ENCODE measurements around the gene ZBTB43.
A peak's percentile ranks its signal among the peaks of the same experiment; 100 is the strongest.

ZBTB43 gene

GRCh38 chr9:126832440-126832839 is 27.6 kb downstream of the ZBTB43 start:
- no peak for DNase-seq

- DNase-seq: no peak
Measured at GRCh38 chr9:126833020-126833419, 28.2 kb downstream of the ZBTB43 start.

- no peak for DNase-seq
Measured at GRCh38 chr9:126833710-126834345, 29.0 kb downstream of the ZBTB43 start.

GRCh38 chr9:126834672-126835071 is 29.8 kb downstream of the ZBTB43 start:
- no peak for DNase-seq

GRCh38 chr9:126836216-126836615 is 31.4 kb downstream of the ZBTB43 start:
- DNase-seq: no peak

- peak; percentile 29 for DNase-seq
Measured at GRCh38 chr9:126838055-126838811, 33.4 kb downstream of the ZBTB43 start.

GRCh38 chr9:126838895-126839294 is 34.1 kb downstream of the ZBTB43 start:
- DNase-seq: peak; percentile 23

- DNase-seq: no peak
Measured at GRCh38 chr9:126839301-126839700, 34.5 kb downstream of the ZBTB43 start.

GRCh38 chr9:126842220-126842842 is 37.5 kb downstream of the ZBTB43 start:
- DNase-seq: no peak

- no peak for DNase-seq
Measured at GRCh38 chr9:126842977-126843799, 38.3 kb downstream of the ZBTB43 start.

- no peak for DNase-seq
Measured at GRCh38 chr9:126844085-126844484, 39.2 kb downstream of the ZBTB43 start.

- no peak for DNase-seq
Measured at GRCh38 chr9:126847051-126847450, 42.2 kb downstream of the ZBTB43 start.

GRCh38 chr9:126849591-126850225 is 44.9 kb downstream of the ZBTB43 start:
- no peak for DNase-seq

- DNase-seq: no peak
Measured at GRCh38 chr9:126851286-126851880, 46.5 kb downstream of the ZBTB43 start.

- no peak for DNase-seq
Measured at GRCh38 chr9:126852086-126852688, 47.3 kb downstream of the ZBTB43 start.

- DNase-seq: no peak
Measured at GRCh38 chr9:126853667-126854066, 48.8 kb downstream of the ZBTB43 start.

GRCh38 chr9:126854734-126855133 is 49.9 kb downstream of the ZBTB43 start:
- DNase-seq: no peak

GRCh38 chr9:126856326-126856877 is 51.6 kb downstream of the ZBTB43 start:
- no peak for DNase-seq

GRCh38 chr9:126857261-126857960 is 52.6 kb downstream of the ZBTB43 start:
- no peak for DNase-seq

GRCh38 chr9:126859111-126859510 is 54.3 kb downstream of the ZBTB43 start:
- DNase-seq: no peak
